HepG2 (cell line): ENCODE measurements around the gene CAMTA1. TPM values are rescaled to one million over a fixed set of nuclear protein-coding genes. Genes with fewer than 3 reads are reported as not detected.

ENCODE experiments used
- ATAC-seq: fragments of 200-7000 bp; cut with Tn5 transposase; 3 replicates; pipeline ENCODE4 v1.9.1; 2020; ENCODE audit warnings: mild to moderate bottlenecking, moderate library complexity
- BruUV-seq: library from RNA; stranded (reverse); fragments of 400-500 nt; replicated peaks from 2 replicates; lab custom pipeline; 2021; lab: Mats Ljungman, UMichigan
- CTCF ChIA-PET: fragments of 300-600 bp; formaldehyde crosslinking; extraction: SDS; loops from one replicate; lab custom pipeline; 2021; ENCODE audit warnings: low total read pairs, inconsistent platforms, low intra/inter-chr PET ratio; lab: Yijun Ruan, JAX
- POLR2A ChIA-PET: fragments of 350-600 bp; sonication (Branson Sonifier 250); formaldehyde crosslinking; loops from one replicate; lab custom pipeline; 2020; ENCODE audit warnings: antibody characterized with exemption, inconsistent platforms; lab: Yijun Ruan, JAX
- DNase-seq: peaks from one replicate; pipeline ENCODE4 v3.0.0-alpha.2; 2015; ENCODE audit warnings: low spot score
- FAIRE-seq: peaks from 3 replicates; lab custom pipeline; 2011; peaks lifted over from hg19 to GRCh38; lab: Jason Lieb, UNC
- H2AFZ ChIP-seq: one replicate; pipeline ENCODE4 v1.6.1; 2011; ENCODE audit warnings: low read length, inconsistent platforms
- H3K27ac ChIP-seq: fragments of 300-600 bp; 3 replicates; pipeline ENCODE4 v1.8.0; 2011; ENCODE audit warnings: mixed run types, mild to moderate bottlenecking, mixed read lengths, low read length, inconsistent platforms; ENCODE audit not compliant: insufficient read depth; ENCODE audit errors: extremely low read length
- H3K27me3 ChIP-seq, 2 experiments: fragments of 200-600 bp in 1 of 2; 2 replicates in 1 of 2; 3 replicates in 1 of 2; pipeline versions ENCODE4 v1.6.0 to v1.8.0; 2011; ENCODE audit warnings: low read length in 2 of 2, mild to moderate bottlenecking in 2 of 2, moderate library complexity in 2 of 2, inconsistent platforms in 1 of 2; ENCODE audit not compliant: insufficient read depth in 2 of 2, control insufficient read depth in 1 of 2
- H3K36me3 ChIP-seq, 2 experiments: fragments of 200-600 bp in 1 of 2; replicated peaks in 1 of 2; 2 replicates in 1 of 2; 3 replicates in 1 of 2; pipeline versions ENCODE4 v1.5.1 to v1.8.0; 2011; ENCODE audit warnings: low read length in 2 of 2, inconsistent platforms in 1 of 2; ENCODE audit not compliant: insufficient read depth in 2 of 2, control insufficient read depth in 1 of 2
- H3K4me1 ChIP-seq: 2 replicates; pipeline ENCODE4 v1.5.1; 2012; ENCODE audit warnings: low read length, inconsistent platforms; ENCODE audit not compliant: insufficient read depth
- H3K4me2 ChIP-seq: 2 replicates; pipeline ENCODE4 v1.6.0; 2011; ENCODE audit warnings: low read depth, low read length, inconsistent platforms
- H3K4me3 ChIP-seq, 3 experiments: fragments of 200-600 bp in 1 of 3; sonication (generic), shearing (Covaris generic) in 1 of 3; replicated peaks in 1 of 3; 2 replicates each; pipeline ENCODE4 v1.5.1; 2011 to 2016; ENCODE audit warnings: low read length in 3 of 3, inconsistent platforms in 2 of 3, low read depth in 2 of 3, mild to moderate bottlenecking in 2 of 3, control low read depth in 1 of 3, mixed read lengths in 1 of 3; ENCODE audit not compliant: insufficient read depth in 1 of 3
- H3K79me2 ChIP-seq: one replicate; pipeline ENCODE4 v1.6.1; 2011; ENCODE audit warnings: low read length, inconsistent platforms; ENCODE audit not compliant: insufficient read depth
- H3K9ac ChIP-seq: 2 replicates; pipeline ENCODE4 v1.6.0; 2011; ENCODE audit warnings: mild to moderate bottlenecking, low read depth, low read length, inconsistent platforms; ENCODE audit not compliant: insufficient read depth
- H3K9me3 ChIP-seq: 2 replicates; pipeline ENCODE4 v1.5.1; 2012; ENCODE audit warnings: mild to moderate bottlenecking, low read length
- H4K20me1 ChIP-seq: 2 replicates; pipeline ENCODE4 v1.6.0; 2011; ENCODE audit warnings: inconsistent platforms, mild to moderate bottlenecking, low read length, moderate library complexity; ENCODE audit not compliant: insufficient read depth
- CENPT ChIP-seq: sonication (generic); formaldehyde crosslinking; IDR thresholded peaks from 2 replicates; pipeline ENCODE4 v1.8.0; 2022; ENCODE audit warnings: low read depth, mild to moderate bottlenecking, moderate library complexity, missing genetic modification reagents
- GFI1 ChIP-seq: sonication (generic); formaldehyde crosslinking; IDR thresholded peaks from 2 replicates; pipeline ENCODE4 v1.5.0; 2020; ENCODE audit warnings: missing genetic modification reagents, mild to moderate bottlenecking, borderline replicate concordance
- KDM5B ChIP-seq: sonication (generic); formaldehyde crosslinking; IDR thresholded peaks from 2 replicates; pipeline ENCODE4 v1.4.0; 2020; ENCODE audit warnings: missing genetic modification reagents, mild to moderate bottlenecking, borderline replicate concordance
- KLF9 ChIP-seq: IDR thresholded peaks from 2 replicates; pipeline ENCODE4 v1.6.1; 2016; ENCODE audit warnings: low read depth
- POLR2AphosphoS2 ChIP-seq: IDR thresholded peaks from 2 replicates; pipeline ENCODE4 v1.6.1; 2011; ENCODE audit warnings: low read depth, low read length, improper control_type of control experiment
- SMC3 ChIP-seq: IDR thresholded peaks from 2 replicates; pipeline ENCODE4 v1.6.1; 2011; ENCODE audit warnings: low read length, improper control_type of control experiment
- ZKSCAN8 ChIP-seq: IDR thresholded peaks from 2 replicates; pipeline ENCODE4 v1.6.1; 2016; ENCODE audit warnings: borderline replicate concordance, missing genetic modification reagents, missing compliant biosample characterization
- ZNF3 ChIP-seq: IDR thresholded peaks from 2 replicates; pipeline ENCODE4 v1.7.0; 2017; ENCODE audit warnings: inconsistent platforms
- ZNF382 ChIP-seq: sonication (generic); formaldehyde crosslinking; IDR thresholded peaks from 2 replicates; pipeline ENCODE4 v1.5.0; 2020; ENCODE audit warnings: missing genetic modification reagents, mild to moderate bottlenecking, borderline replicate concordance
- ZNF614 ChIP-seq: IDR thresholded peaks from 2 replicates; pipeline ENCODE4 v1.6.1; 2018; ENCODE audit warnings: missing biosample characterization, missing genetic modification reagents, inconsistent platforms, borderline replicate concordance
- ZNF672 ChIP-seq: sonication (generic); formaldehyde crosslinking; IDR thresholded peaks from 2 replicates; pipeline ENCODE4 v1.8.1; 2022; ENCODE audit warnings: missing genetic modification reagents
- ZNF816 ChIP-seq: sonication (generic); formaldehyde crosslinking; IDR thresholded peaks from 2 replicates; pipeline ENCODE4 v1.8.0; 2022; ENCODE audit warnings: missing genetic modification reagents, mild to moderate bottlenecking, borderline replicate concordance
- WGBS: methylation state at CpG from one replicate; pipeline ENCODE4 v1.1.6; 2017; ENCODE audit warnings: low lambda C conversion rate; 5-methylcytosine and 5-hydroxymethylcytosine counted together
- in situ Hi-C: cut with HindIII; loops from 2 replicates; pipeline ENCODE4 v1.10.0; 2017; ENCODE audit warnings: low pct_unique_long_range_greater_than_20kb; ENCODE audit not compliant: extremely low pct_ligation_motif_present
- intact Hi-C: fragments of 100-400 bp; cut with micrococcal nuclease; formaldehyde crosslinking; loops from one replicate; pipeline ENCODE4 v1.10.0; 2022; ENCODE audit not compliant: unreplicated experiment
- polyA plus RNA-seq, 8 experiments: library from polyadenylated mRNA; depleted of rRNA in 3 of 8; stranded (reverse) in 7 of 8; unstranded in 1 of 8; fragments of >200 nt; fragmentation: Illumina TruSeq in 4 of 8; extraction: Trizol in 4 of 8; gene quantifications; 2 replicates each; pipeline versions ENCODE4 v1.2.1 to v1.2.3, GENCODE V29; 2011 to 2016; ENCODE audit warnings: low read depth in 4 of 8, missing spikeins in 1 of 8, mixed read lengths in 1 of 8; ENCODE audit not compliant: insufficient read depth in 1 of 8
- total RNA-seq, 5 experiments: library from RNA; depleted of rRNA; stranded (reverse); fragments of >200 nt; fragmentation: Illumina TruSeq; extraction: Trizol; gene quantifications; 2 replicates each; pipeline ENCODE4 v1.2.3, GENCODE V29; 2016; ENCODE audit warnings: low read depth in 1 of 5
- TF ChIP-seq, protein P1 (sequence below): sonication (generic); formaldehyde crosslinking; IDR thresholded peaks from 2 replicates; pipeline ENCODE4 v1.4.0; 2020; ENCODE audit warnings: missing genetic modification reagents
- TF ChIP-seq, protein P2 (sequence below): sonication (generic); formaldehyde crosslinking; conservative IDR thresholded peaks from 2 replicates; pipeline ENCODE4 v1.4.0; 2020; ENCODE audit warnings: missing genetic modification reagents
- TF ChIP-seq, protein P3 (sequence below): IDR thresholded peaks from 2 replicates; pipeline ENCODE4 v1.6.1; 2016; ENCODE audit warnings: missing genetic modification reagents, missing compliant biosample characterization

The CAMTA1 gene
- total and polyA plus RNA-seq, 2 of the 13 experiments (the other 11 are each of a cell fraction or from before 2014, with no cell fraction given): 25.0 to 36.4 TPM

DNA sequence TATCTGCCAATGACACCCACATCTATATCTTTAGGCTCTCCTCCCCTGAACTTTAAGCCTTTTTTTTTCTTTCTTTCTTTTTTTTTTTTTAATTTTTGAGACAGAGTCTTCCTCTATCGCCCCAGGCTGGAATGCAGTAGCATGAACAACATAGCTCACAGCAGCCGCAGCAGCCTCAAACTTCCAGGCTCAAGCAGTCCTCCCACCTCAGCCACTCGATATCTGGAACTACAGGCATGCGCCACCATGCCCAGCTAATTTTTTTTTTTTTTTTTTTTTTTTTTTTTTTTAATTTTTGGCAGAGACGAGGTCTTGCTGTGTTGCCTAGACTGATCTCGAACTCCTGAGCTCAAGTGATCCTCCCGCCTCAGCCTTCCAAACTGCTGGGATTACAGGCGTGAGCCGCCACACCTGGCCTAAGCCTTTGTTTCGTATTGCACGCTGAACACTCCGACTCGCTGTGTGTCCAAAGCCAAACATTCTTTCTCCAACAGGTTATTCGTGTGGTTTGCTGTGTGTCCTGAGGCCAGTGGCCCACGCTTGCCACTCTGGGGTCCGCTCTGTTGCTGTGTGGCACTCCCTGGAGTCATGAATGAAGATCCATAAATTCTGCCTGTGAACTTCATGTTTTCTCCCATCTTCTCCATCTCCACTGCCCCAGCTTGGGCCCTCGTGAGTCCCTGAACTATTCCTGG, 119.4 kb downstream of the CAMTA1 start (continued):
- TF ChIP-seq, protein P1, sequence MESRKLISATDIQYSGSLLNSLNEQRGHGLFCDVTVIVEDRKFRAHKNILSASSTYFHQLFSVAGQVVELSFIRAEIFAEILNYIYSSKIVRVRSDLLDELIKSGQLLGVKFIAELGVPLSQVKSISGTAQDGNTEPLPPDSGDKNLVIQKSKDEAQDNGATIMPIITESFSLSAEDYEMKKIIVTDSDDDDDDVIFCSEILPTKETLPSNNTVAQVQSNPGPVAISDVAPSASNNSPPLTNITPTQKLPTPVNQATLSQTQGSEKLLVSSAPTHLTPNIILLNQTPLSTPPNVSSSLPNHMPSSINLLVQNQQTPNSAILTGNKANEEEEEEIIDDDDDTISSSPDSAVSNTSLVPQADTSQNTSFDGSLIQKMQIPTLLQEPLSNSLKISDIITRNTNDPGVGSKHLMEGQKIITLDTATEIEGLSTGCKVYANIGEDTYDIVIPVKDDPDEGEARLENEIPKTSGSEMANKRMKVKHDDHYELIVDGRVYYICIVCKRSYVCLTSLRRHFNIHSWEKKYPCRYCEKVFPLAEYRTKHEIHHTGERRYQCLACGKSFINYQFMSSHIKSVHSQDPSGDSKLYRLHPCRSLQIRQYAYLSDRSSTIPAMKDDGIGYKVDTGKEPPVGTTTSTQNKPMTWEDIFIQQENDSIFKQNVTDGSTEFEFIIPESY: no peak
- TF ChIP-seq ZNF672 (CRISPR knock-in tag): no peak
- TF ChIP-seq SMC3: no peak
- TF ChIP-seq ZNF3 (CRISPR knock-in tag): no peak
- TF ChIP-seq POLR2AphosphoS2: no peak
- TF ChIP-seq, protein P2, sequence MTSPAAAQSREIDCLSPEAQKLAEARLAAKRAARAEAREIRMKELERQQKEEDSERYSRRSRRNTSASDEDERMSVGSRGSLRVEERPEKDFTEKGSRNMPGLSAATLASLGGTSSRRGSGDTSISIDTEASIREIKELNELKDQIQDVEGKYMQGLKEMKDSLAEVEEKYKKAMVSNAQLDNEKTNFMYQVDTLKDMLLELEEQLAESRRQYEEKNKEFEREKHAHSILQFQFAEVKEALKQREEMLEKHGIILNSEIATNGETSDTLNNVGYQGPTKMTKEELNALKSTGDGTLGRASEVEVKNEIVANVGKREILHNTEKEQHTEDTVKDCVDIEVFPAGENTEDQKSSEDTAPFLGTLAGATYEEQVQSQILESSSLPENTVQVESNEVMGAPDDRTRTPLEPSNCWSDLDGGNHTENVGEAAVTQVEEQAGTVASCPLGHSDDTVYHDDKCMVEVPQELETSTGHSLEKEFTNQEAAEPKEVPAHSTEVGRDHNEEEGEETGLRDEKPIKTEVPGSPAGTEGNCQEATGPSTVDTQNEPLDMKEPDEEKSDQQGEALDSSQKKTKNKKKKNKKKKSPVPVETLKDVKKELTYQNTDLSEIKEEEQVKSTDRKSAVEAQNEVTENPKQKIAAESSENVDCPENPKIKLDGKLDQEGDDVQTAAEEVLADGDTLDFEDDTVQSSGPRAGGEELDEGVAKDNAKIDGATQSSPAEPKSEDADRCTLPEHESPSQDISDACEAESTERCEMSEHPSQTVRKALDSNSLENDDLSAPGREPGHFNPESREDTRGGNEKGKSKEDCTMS: no peak
- no peak for TF ChIP-seq GFI1
- TF ChIP-seq, protein P3, sequence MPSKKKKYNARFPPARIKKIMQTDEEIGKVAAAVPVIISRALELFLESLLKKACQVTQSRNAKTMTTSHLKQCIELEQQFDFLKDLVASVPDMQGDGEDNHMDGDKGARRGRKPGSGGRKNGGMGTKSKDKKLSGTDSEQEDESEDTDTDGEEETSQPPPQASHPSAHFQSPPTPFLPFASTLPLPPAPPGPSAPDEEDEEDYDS: no peak

DNA sequence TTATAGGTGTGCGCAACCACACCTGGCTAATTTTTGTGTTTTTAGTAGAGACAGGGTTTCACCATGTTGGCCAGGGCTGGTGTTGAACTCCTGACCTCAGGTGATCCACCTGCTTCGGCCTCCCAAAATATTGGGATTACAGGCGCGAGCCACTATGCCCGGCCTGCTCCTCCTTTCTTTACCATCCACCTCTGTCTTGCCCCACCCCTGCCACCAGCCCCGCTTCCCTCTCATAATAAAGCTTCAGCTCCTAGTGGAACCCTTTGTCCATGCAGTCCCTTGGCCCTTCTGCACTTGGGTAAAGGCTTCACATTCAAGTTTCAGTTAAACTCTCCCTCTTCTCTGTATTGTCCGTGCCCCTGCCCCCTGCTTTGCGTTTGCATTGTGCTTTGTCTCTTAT, 120.1 kb downstream of the CAMTA1 start:
- BruUV-seq: no TSS peak
- DNase-seq (no peak), ATAC-seq (no peak), FAIRE-seq (no peak)
- no peak overlapping the region for H3K4me2 ChIP-seq
- no peak overlapping the region for H3K4me3 ChIP-seq
- no peaks in the 10 kb centered on the region for H3K36me3 ChIP-seq
- WGBS: 89% methylated on average over 8 of the region's 8 CpGs
- H2AFZ ChIP-seq: no peak overlapping the region
- no peaks in the 10 kb centered on the region for H3K79me2 ChIP-seq
- H3K9ac ChIP-seq: no peak overlapping the region
- H3K27me3 ChIP-seq: no peaks in the 10 kb centered on the region
- TF ChIP-seq CENPT (CRISPR knock-in tag) (no peak), ZKSCAN8 (no peak), KLF9 (CRISPR knock-in tag) (no peak), ZNF382 (CRISPR knock-in tag) (no peak), ZNF816 (CRISPR knock-in tag) (no peak), ZNF614 (CRISPR knock-in tag) (no peak), KDM5B (CRISPR knock-in tag) (no peak)
- POLR2A ChIA-PET: no interaction called here
- no peaks in the 10 kb centered on the region for H3K9me3 ChIP-seq
- CTCF ChIA-PET: no interaction called here
- no peaks in the 10 kb centered on the region for H4K20me1 ChIP-seq
- peaks cover 32% of the 10 kb centered on the region for H3K4me1 ChIP-seq
- H3K27ac ChIP-seq: no peak overlapping the region
- in situ Hi-C loops: no loop called here
- intact Hi-C loops: no loop called here
